Endothelial cell of umbilical vein (primary cell): Measurements from ENCODE around the gene KRT6A. TPM values are rescaled to one million over a fixed set of nuclear protein-coding genes. Genes with fewer than 3 reads are reported as not detected.

Experiments
- BruUV-seq: library from RNA; stranded (reverse); fragments of 400-500 nt; replicated peaks from 2 replicates; lab custom pipeline; 2021; lab: Mats Ljungman, UMichigan
- CTCF ChIA-PET: fragments of 300-600, 350-600 bp; sonication (Branson Sonifier 250); formaldehyde crosslinking; loops from one replicate; lab custom pipeline; 2021; ENCODE audit warnings: antibody characterized with exemption, inconsistent platforms; lab: Charles Lee
- POLR2A ChIA-PET: fragments of 300-600, 350-600 bp; sonication (Branson Sonifier 250); formaldehyde crosslinking; loops from one replicate; lab custom pipeline; 2021; ENCODE audit warnings: antibody characterized with exemption, inconsistent platforms; lab: Charles Lee
- DNase-seq: peaks from one replicate; pipeline ENCODE4 v3.0.0-alpha.2; 2011; ENCODE audit warnings: low read depth, low spot score
- FAIRE-seq: peaks from 2 replicates; lab custom pipeline; 2011; peaks lifted over from hg19 to GRCh38; lab: Jason Lieb, UNC
- H2AFZ ChIP-seq: 2 replicates; pipeline ENCODE4 v1.6.0; 2012; ENCODE audit warnings: low read depth, low read length, control low read depth, inconsistent platforms
- H3K27ac ChIP-seq: 2 replicates; pipeline ENCODE4 v1.5.1; 2011; ENCODE audit warnings: low read depth, mild to moderate bottlenecking, control low read depth, low read length, moderate library complexity; ENCODE audit not compliant: insufficient read depth
- H3K27me3 ChIP-seq, 2 experiments: 2 replicates each; pipeline versions ENCODE4 v1.6.0 to v1.6.1; 2011; ENCODE audit warnings: low read length in 2 of 2, mixed read lengths in 1 of 2; ENCODE audit not compliant: control insufficient read depth in 2 of 2, insufficient read depth in 2 of 2
- H3K36me3 ChIP-seq, 2 experiments: 2 replicates in 1 of 2; 3 replicates in 1 of 2; pipeline ENCODE4 v1.5.1; 2011; ENCODE audit warnings: low read length in 2 of 2, mild to moderate bottlenecking in 1 of 2, moderate library complexity in 1 of 2; ENCODE audit not compliant: control insufficient read depth in 2 of 2, insufficient read depth in 2 of 2; ENCODE audit errors: extremely low read depth in 1 of 2
- H3K4me1 ChIP-seq: 3 replicates; pipeline ENCODE4 v1.5.1; 2011; ENCODE audit warnings: mild to moderate bottlenecking, low read length; ENCODE audit not compliant: control insufficient read depth, insufficient read depth; ENCODE audit errors: extremely low read depth
- H3K4me2 ChIP-seq: 2 replicates; pipeline ENCODE4 v1.6.1; 2011; ENCODE audit warnings: low read length, control low read depth, mixed read lengths; ENCODE audit not compliant: insufficient read depth
- H3K4me3 ChIP-seq, 3 experiments: fragments of 200-600 bp in 1 of 3; sonication (generic), shearing (Covaris generic) in 1 of 3; replicated peaks in 1 of 3; 2 replicates each; pipeline ENCODE4 v1.5.1; 2011 to 2016; ENCODE audit warnings: control low read depth in 3 of 3, low read length in 3 of 3, mild to moderate bottlenecking in 2 of 3, inconsistent platforms in 1 of 3, low read depth in 1 of 3, moderate library complexity in 1 of 3; ENCODE audit not compliant: insufficient read depth in 1 of 3
- H3K79me2 ChIP-seq: 2 replicates; pipeline ENCODE4 v1.6.0; 2012; ENCODE audit warnings: low read length, inconsistent platforms; ENCODE audit not compliant: control insufficient read depth, insufficient read depth
- H3K9ac ChIP-seq: replicated peaks from 2 replicates; pipeline ENCODE3; 2011; ENCODE audit warnings: low read length, control low read depth; ENCODE audit not compliant: insufficient read depth; ENCODE audit errors: extremely low read depth
- H3K9me1 ChIP-seq: replicated peaks from 3 replicates; pipeline ENCODE4 v1.6.0; 2011; ENCODE audit warnings: mild to moderate bottlenecking, low read length; ENCODE audit not compliant: control insufficient read depth, insufficient read depth; ENCODE audit errors: extremely low read depth
- H3K9me3 ChIP-seq: replicated peaks from 2 replicates; pipeline ENCODE4 v1.5.1; 2012; ENCODE audit warnings: low read length, inconsistent platforms; ENCODE audit not compliant: control insufficient read depth, insufficient read depth
- H4K20me1 ChIP-seq: replicated peaks from 2 replicates; pipeline ENCODE3; 2011; ENCODE audit warnings: mild to moderate bottlenecking, low read length; ENCODE audit not compliant: control insufficient read depth, insufficient read depth; ENCODE audit errors: extremely low read depth
- EZH2 ChIP-seq: IDR thresholded peaks from 2 replicates; pipeline ENCODE4 v1.6.1; 2012; ENCODE audit warnings: borderline replicate concordance, low read depth, mild to moderate bottlenecking, moderate library complexity, low read length, inconsistent platforms; ENCODE audit not compliant: severe bottlenecking
- FOS ChIP-seq: IDR thresholded peaks from 2 replicates; pipeline ENCODE4 v1.6.1; 2011; ENCODE audit warnings: mild to moderate bottlenecking, low read length, moderate library complexity, borderline replicate concordance; ENCODE audit not compliant: insufficient read depth
- GATA2 ChIP-seq: IDR thresholded peaks from 2 replicates; pipeline ENCODE4 v1.7.0; 2011; ENCODE audit warnings: low read depth, mild to moderate bottlenecking, moderate library complexity, mixed read lengths, low read length; ENCODE audit not compliant: insufficient read length, insufficient read depth
- JUN ChIP-seq: IDR thresholded peaks from 2 replicates; pipeline ENCODE4 v1.6.1; 2011; ENCODE audit warnings: borderline replicate concordance, low read depth; ENCODE audit not compliant: insufficient read length, insufficient read depth
- MYC ChIP-seq: IDR thresholded peaks from one replicate; pipeline ENCODE4 v1.6.1; 2011; ENCODE audit warnings: mild to moderate bottlenecking, low read depth, low read length
- POLR2A ChIP-seq: IDR thresholded peaks from 2 replicates; pipeline ENCODE4 v1.6.1; 2012; ENCODE audit warnings: low read depth, mild to moderate bottlenecking, control low read depth, low read length
- POLR2AphosphoS5 ChIP-seq: IDR thresholded peaks from 2 replicates; pipeline ENCODE4 v1.6.1; 2012; ENCODE audit warnings: low read depth, mild to moderate bottlenecking, control low read depth, low read length, moderate library complexity; ENCODE audit not compliant: insufficient read depth
- dilution Hi-C: fragments of 300-500 bp; cut with MboI; formaldehyde crosslinking; loops from one replicate; pipeline ENCODE4 v1.15.0; 2019; ENCODE audit warnings: low sequenced_read_pairs; ENCODE audit not compliant: extremely low pct_ligation_motif_present
- intact Hi-C: fragments of 100-400 bp; cut with micrococcal nuclease; formaldehyde crosslinking; loops from one replicate; pipeline ENCODE4 v1.10.0; 2022
- polyA plus RNA-seq, 4 experiments: library from polyadenylated mRNA; depleted of rRNA in 3 of 4; stranded (reverse) in 3 of 4; unstranded in 1 of 4; fragments of >200 nt; gene quantifications; 2 replicates each; pipeline versions ENCODE4 v1.2.1 to v1.2.3, GENCODE V29; 2011 to 2012; ENCODE audit warnings: missing spikeins in 1 of 4
- total RNA-seq: library from RNA; stranded (reverse); gene quantifications from 2 replicates; pipeline ENCODE4 v1.2.3, GENCODE V29; 2021
- TF ChIP-seq, protein P1 (sequence below): IDR thresholded peaks from 2 replicates; pipeline ENCODE4 v1.6.1; 2011; ENCODE audit not compliant: insufficient read depth, insufficient read length
- TF ChIP-seq, protein P2 (sequence below), 2 donors: IDR thresholded peaks; 1 replicate in 1 of 2; 2 replicates in 1 of 2; pipeline ENCODE4 v1.5.1; 2011; ENCODE audit warnings: low read length in 2 of 2, mild to moderate bottlenecking in 2 of 2, moderate library complexity in 2 of 2, control low read depth in 1 of 2, inconsistent platforms in 1 of 2, low read depth in 1 of 2; ENCODE audit not compliant: insufficient read depth in 1 of 2; ENCODE audit errors: extremely low read depth in 1 of 2

KRT6A gene
- total and polyA plus RNA-seq, 2 donors (not counting 3 experiments of a cell fraction or from before 2014, with no cell fraction given) = 0.64 TPM; not detected in 1

GRCh38 chr12:52439420-52439819 lies 53.6 kb downstream of the KRT6A start:
- H3K27ac ChIP-seq = no peak overlapping the region
- no peak overlapping the region for H3K4me3 ChIP-seq
- H3K36me3 ChIP-seq = no peaks in the 10 kb centered on the region
- H3K9me1 ChIP-seq = no peaks in the 10 kb centered on the region
- dilution Hi-C loops (no loop called here), intact Hi-C loops (no loop called here)
- TF ChIP-seq, protein P1, sequence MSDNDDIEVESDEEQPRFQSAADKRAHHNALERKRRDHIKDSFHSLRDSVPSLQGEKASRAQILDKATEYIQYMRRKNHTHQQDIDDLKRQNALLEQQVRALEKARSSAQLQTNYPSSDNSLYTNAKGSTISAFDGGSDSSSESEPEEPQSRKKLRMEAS = no peak
- TF ChIP-seq FOS (no peak), POLR2AphosphoS5 (no peak), MYC (no peak), EZH2 (no peak)
- no peak overlapping the region for H3K9ac ChIP-seq
- CTCF ChIA-PET = interaction anchor here (2.2 kb wide), 1 partner anchor 11 kb away, joined by 6 read pairs; no protein-coding TSS in a partner anchor
- FAIRE-seq (no peak), DNase-seq (no peak)
- H3K9me3 ChIP-seq = no peaks in the 10 kb centered on the region
- H3K27me3 ChIP-seq = peaks cover 4 to 7% of the 10 kb centered on the region in 2 experiments
- POLR2A ChIA-PET = no interaction called here
- H2AFZ ChIP-seq = no peak overlapping the region
- BruUV-seq = no TSS peak
- H3K4me2 ChIP-seq = no peak overlapping the region
- H4K20me1 ChIP-seq = no peaks in the 10 kb centered on the region
- H3K4me1 ChIP-seq = no peaks in the 10 kb centered on the region
- no peaks in the 10 kb centered on the region for H3K79me2 ChIP-seq

DNA sequence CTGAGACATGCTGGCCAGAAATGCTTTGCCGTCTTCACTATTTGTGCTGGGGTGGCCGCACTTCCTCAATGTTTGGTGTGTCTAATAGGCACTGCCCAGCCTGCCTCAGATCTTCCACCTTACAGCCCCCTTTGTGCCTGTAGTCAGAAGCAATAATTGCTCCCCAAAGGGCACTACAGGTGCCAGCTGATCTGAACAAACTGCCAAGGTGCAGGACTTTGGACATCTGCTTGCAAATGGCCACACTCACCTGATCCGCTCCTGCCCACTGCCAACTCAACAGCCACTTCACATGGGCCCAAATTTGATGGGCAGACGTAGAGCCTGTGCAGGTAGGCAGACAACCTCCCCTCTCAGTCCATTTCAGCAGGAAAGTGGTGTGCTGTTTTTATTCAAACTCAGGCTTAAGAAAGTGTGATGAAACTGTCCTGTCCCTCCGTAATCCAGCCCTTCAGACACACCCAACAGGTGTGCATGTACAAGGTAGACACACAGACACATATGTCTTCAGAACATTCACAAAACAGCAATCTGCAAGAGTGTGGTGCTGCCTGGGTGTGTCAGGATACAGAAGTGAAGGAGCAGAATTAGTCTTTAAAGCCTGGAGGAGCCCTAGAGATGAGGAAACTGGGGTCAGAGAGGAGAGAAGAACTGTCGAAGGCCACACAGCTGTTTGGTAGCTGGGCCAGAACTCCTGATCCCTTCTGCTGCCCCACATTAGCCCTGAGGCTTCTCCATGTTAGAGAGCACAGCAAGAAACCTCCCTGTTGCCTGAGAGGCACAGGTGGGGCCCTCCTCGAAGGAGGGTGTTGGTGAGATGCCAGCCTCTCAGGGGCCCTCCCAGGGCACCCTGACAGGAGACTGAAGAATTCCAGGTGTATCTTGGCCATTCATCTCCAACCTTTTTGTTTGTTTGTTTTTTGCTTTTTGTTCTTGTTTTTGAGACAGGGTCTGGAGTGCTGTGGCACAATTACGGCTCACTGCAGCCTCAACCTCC lies 54.5 kb downstream of the KRT6A start:
- Histone ChIP-seq H3K4me3 (no peak overlapping the region), H3K9ac (no peak overlapping the region), H3K27ac (no peak overlapping the region), H2AFZ (no peak overlapping the region), H4K20me1 (no peaks in the 10 kb centered on the region), H3K36me3 (no peaks in the 10 kb centered on the region), H3K9me3 (no peaks in the 10 kb centered on the region), H3K79me2 (no peaks in the 10 kb centered on the region), H3K27me3 (peaks cover 4 to 7% of the 10 kb centered on the region in 2 experiments), H3K4me2 (no peak overlapping the region), H3K4me1 (no peaks in the 10 kb centered on the region), H3K9me1 (no peaks in the 10 kb centered on the region)
- no TSS peak for BruUV-seq
- CTCF ChIA-PET = no interaction called here
- POLR2A ChIA-PET = no interaction called here
- dilution Hi-C loops = no loop called here
- intact Hi-C loops = no loop called here
- FAIRE-seq (no peak), DNase-seq (no peak)
- no peak for TF ChIP-seq MYC
- TF ChIP-seq JUN = no peak
- TF ChIP-seq EZH2 = no peak
- no peak for TF ChIP-seq FOS
- TF ChIP-seq POLR2AphosphoS5 = no peak
- TF ChIP-seq, protein P1 = no peak
- no peak for TF ChIP-seq POLR2A
- TF ChIP-seq, protein P2, sequence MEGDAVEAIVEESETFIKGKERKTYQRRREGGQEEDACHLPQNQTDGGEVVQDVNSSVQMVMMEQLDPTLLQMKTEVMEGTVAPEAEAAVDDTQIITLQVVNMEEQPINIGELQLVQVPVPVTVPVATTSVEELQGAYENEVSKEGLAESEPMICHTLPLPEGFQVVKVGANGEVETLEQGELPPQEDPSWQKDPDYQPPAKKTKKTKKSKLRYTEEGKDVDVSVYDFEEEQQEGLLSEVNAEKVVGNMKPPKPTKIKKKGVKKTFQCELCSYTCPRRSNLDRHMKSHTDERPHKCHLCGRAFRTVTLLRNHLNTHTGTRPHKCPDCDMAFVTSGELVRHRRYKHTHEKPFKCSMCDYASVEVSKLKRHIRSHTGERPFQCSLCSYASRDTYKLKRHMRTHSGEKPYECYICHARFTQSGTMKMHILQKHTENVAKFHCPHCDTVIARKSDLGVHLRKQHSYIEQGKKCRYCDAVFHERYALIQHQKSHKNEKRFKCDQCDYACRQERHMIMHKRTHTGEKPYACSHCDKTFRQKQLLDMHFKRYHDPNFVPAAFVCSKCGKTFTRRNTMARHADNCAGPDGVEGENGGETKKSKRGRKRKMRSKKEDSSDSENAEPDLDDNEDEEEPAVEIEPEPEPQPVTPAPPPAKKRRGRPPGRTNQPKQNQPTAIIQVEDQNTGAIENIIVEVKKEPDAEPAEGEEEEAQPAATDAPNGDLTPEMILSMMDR (IDR thresholded peaks at IDR 0.05; ENCODE audit: extremely low read depth in 1 of 2, insufficient read depth in 1 of 2, low read depth in 1 of 2, low read length in 2 of 2) = no peak
- no peak for TF ChIP-seq GATA2
